SK-N-SH (cell line): ENCODE measurements around the gene PA2G4. TPM values are rescaled to one million over a fixed set of nuclear protein-coding genes. Genes with fewer than 3 reads are reported as not detected.

ENCODE experiments used
- CTCF ChIA-PET: fragments of 300-600, 350-600 bp; formaldehyde crosslinking; extraction: SDS; loops from one replicate; lab custom pipeline; 2021; lab: Yijun Ruan, JAX
- POLR2A ChIA-PET: fragments of 350-600 bp; sonication (Branson Sonifier 250); formaldehyde crosslinking; extraction: SDS; loops from one replicate; lab custom pipeline; 2020; ENCODE audit warnings: antibody characterized with exemption, inconsistent platforms; lab: Yijun Ruan, JAX
- DNase-seq: peaks from one replicate; pipeline ENCODE4 v3.0.0; 2012
- H2AFZ ChIP-seq: fragments of 200-600 bp; sonication (generic); 2 replicates; pipeline ENCODE4 v1.8.1; 2016; ENCODE audit warnings: antibody characterized with exemption, mild to moderate bottlenecking, low read depth
- H3F3A ChIP-seq: fragments of 200-600 bp; sonication (generic); replicated peaks from 2 replicates; pipeline ENCODE3; 2016; ENCODE audit warnings: antibody characterized with exemption, mild to moderate bottlenecking; ENCODE audit not compliant: insufficient read depth
- H3K27ac ChIP-seq, 2 experiments: fragments of 200-500 bp in 1 of 2; fragments of 200-600 bp in 1 of 2; sonication (Bioruptor generic) in 1 of 2; sonication (generic), shearing (Covaris generic) in 1 of 2; 2 replicates each; pipeline versions ENCODE4 v1.5.1 to v1.6.1; 2014 to 2016; ENCODE audit warnings: low read depth in 2 of 2, inconsistent platforms in 1 of 2, low read length in 1 of 2, mild to moderate bottlenecking in 1 of 2, mixed read lengths in 1 of 2
- H3K27me3 ChIP-seq: fragments of 200-600 bp; sonication (generic), shearing (Covaris generic); 2 replicates; pipeline ENCODE4 v1.6.1; 2016; ENCODE audit warnings: mixed run types; ENCODE audit not compliant: insufficient read depth
- H3K36me3 ChIP-seq, 2 experiments: fragments of 200-500 bp in 1 of 2; fragments of 200-600 bp in 1 of 2; sonication (Bioruptor generic) in 1 of 2; sonication (generic) in 1 of 2; replicated peaks in 1 of 2; 2 replicates each; pipeline versions ENCODE3 to v1.5.1; 2014 to 2016; ENCODE audit warnings: low read length in 1 of 2, mild to moderate bottlenecking in 1 of 2; ENCODE audit not compliant: insufficient read depth in 2 of 2, control insufficient read depth in 1 of 2
- H3K4me1 ChIP-seq, 2 experiments: fragments of 200-500 bp in 1 of 2; fragments of 200-600 bp in 1 of 2; sonication (Bioruptor generic) in 1 of 2; sonication (generic), shearing (Covaris generic) in 1 of 2; 2 replicates each; pipeline versions ENCODE4 v1.5.1 to v1.6.1; 2014 to 2016; ENCODE audit warnings: low read depth in 1 of 2, low read length in 1 of 2, mixed run types in 1 of 2; ENCODE audit not compliant: insufficient read depth in 2 of 2, control insufficient read depth in 1 of 2
- H3K4me2 ChIP-seq: fragments of 200-600 bp; sonication (generic), shearing (Covaris generic); 2 replicates; pipeline ENCODE4 v1.6.1; 2017; ENCODE audit warnings: mixed run types
- H3K4me3 ChIP-seq, 2 experiments: fragments of 200-500 bp in 1 of 2; fragments of 200-600 bp in 1 of 2; sonication (Bioruptor generic) in 1 of 2; sonication (generic), shearing (Covaris generic) in 1 of 2; 2 replicates each; pipeline versions ENCODE4 v1.5.1 to v1.8.1; 2014 to 2016; ENCODE audit warnings: low read depth in 2 of 2, inconsistent platforms in 1 of 2, low read length in 1 of 2, mild to moderate bottlenecking in 1 of 2, mixed read lengths in 1 of 2, moderate library complexity in 1 of 2
- H3K79me2 ChIP-seq: fragments of 200-600 bp; sonication (generic); 2 replicates; pipeline ENCODE4 v1.8.1; 2017; ENCODE audit warnings: mild to moderate bottlenecking; ENCODE audit not compliant: insufficient read depth
- H3K9ac ChIP-seq: fragments of 200-600 bp; sonication (generic); 2 replicates; pipeline ENCODE4 v1.6.1; 2017; ENCODE audit warnings: mixed run types
- H3K9me2 ChIP-seq: fragments of 200-600 bp; sonication (generic); 2 replicates; pipeline ENCODE4 v1.6.1; 2017; ENCODE audit warnings: mixed run types
- H3K9me3 ChIP-seq: fragments of 200-600 bp; sonication (generic); 2 replicates; pipeline ENCODE4 v1.6.1; 2017; ENCODE audit warnings: mixed run types, mild to moderate bottlenecking, moderate library complexity
- H4K20me1 ChIP-seq: fragments of 200-600 bp; sonication (generic); 2 replicates; pipeline ENCODE4 v1.6.1; 2017; ENCODE audit warnings: mild to moderate bottlenecking, mixed run types; ENCODE audit not compliant: insufficient read depth
- FOSL2 ChIP-seq: IDR thresholded peaks from 2 replicates; pipeline ENCODE4 v1.4.0; 2012; ENCODE audit warnings: low read depth, mild to moderate bottlenecking, moderate library complexity, borderline replicate concordance
- JUND ChIP-seq: IDR thresholded peaks from 2 replicates; pipeline ENCODE4 v1.4.0; 2012
- POLR2AphosphoS5 ChIP-seq: IDR thresholded peaks from 2 replicates; pipeline ENCODE4 v1.6.1; 2012; ENCODE audit warnings: low read depth, low read length
- RFX5 ChIP-seq: IDR thresholded peaks from 2 replicates; pipeline ENCODE4 v1.6.1; 2012; ENCODE audit warnings: mild to moderate bottlenecking, improper control_type of control experiment, low read length
- RXRA ChIP-seq: IDR thresholded peaks from 2 replicates; pipeline ENCODE4 v1.4.0; 2012; ENCODE audit warnings: low read depth, mild to moderate bottlenecking, borderline replicate concordance
- SIN3A ChIP-seq: IDR thresholded peaks from 2 replicates; pipeline ENCODE4 v1.6.1; 2012; ENCODE audit warnings: low read depth, mild to moderate bottlenecking, low read length, moderate library complexity, borderline replicate concordance
- TAF1 ChIP-seq: IDR thresholded peaks from 2 replicates; pipeline ENCODE4 v1.6.1; 2012; ENCODE audit warnings: low read depth, mild to moderate bottlenecking, low read length, moderate library complexity, borderline replicate concordance
- YY1 ChIP-seq: IDR thresholded peaks from 2 replicates; pipeline ENCODE4 v1.4.0; 2012; ENCODE audit warnings: low read depth, mild to moderate bottlenecking
- WGBS: methylation state at CpG from one replicate; pipeline ENCODE4 v1.1.6; 2017; ENCODE audit warnings: low lambda C conversion rate; 5-methylcytosine and 5-hydroxymethylcytosine counted together
- polyA plus RNA-seq, 3 experiments: library from polyadenylated mRNA; depleted of rRNA; stranded (reverse); fragments of >200 nt; gene quantifications; 2 replicates each; pipeline ENCODE4 v1.2.3, GENCODE V29; 2012
- TF ChIP-seq, protein P1 (sequence below): IDR thresholded peaks from 2 replicates; pipeline ENCODE4; 2012
- TF ChIP-seq, protein P2 (sequence below): IDR thresholded peaks from 2 replicates; pipeline ENCODE4 v1.4.0; 2012; ENCODE audit warnings: low read depth
- TF ChIP-seq, protein P3 (sequence below): IDR thresholded peaks from 2 replicates; pipeline ENCODE4 v1.6.1; 2012; ENCODE audit warnings: mild to moderate bottlenecking, low read depth, low read length, moderate library complexity

Gene PA2G4
- polyA plus RNA-seq, 1 of the 3 experiments (the other 2 are of a cell fraction), result 207 TPM

DNA sequence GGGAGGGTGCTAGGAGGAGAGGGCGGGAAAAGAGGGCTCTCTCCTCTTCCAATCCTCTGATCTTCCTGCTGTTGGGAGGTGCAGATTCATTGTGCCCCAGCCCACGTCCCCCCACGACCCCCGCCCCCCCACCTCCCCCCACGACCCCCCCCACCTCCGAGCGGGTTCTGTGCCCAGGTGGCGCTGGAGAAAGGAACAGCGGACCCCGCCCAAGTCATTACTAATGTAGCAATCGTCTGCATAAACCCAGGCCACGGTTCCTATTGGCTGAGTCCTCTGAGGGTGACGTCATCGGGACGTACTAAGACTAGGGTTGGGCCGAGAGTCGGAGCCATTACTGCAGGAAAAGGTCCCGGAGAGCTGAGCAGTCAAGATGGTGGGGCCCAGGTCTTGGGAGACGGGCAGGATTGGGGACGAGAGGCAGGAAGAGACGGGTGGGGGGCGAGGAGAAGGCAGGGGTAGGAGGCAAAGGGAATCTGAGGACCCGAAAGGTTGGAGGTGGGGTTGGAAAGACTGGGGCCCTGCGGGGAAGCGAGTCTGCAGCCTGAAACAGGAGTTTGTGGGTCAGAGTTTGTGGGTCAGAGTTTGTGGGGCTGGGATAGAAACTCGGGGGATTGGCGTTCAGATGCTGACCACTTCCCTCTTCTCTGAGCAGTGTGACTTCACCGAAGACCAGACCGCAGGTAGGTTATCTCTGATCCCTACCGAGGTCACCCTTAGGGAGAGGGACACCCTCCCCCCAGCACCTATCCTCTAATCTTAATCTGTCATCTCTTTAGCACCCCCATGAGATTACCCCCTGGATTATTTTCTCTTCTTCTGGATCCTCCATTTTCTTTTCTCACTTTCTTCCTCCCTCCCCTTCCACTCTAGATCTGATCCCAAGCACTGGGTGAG is 53.9 kb downstream of the PA2G4 start, which contains the start of gene MYL6:
Gene MYL6 (plus strand): TSS at position 331 of the 897 bp plus-strand sequence. CDS start 43 bp downstream, at position 374.
- Histone ChIP-seq H3K9me2 (no peaks in the 10 kb centered on the region), H3K9ac (peak within 1 kb of the TSS; percentile 94), H2AFZ (0 out of 2 replicates have a peak within 1 kb of the TSS, but pooled peaks have one; percentile 48), H3K27ac (peak within 1 kb of the TSS; percentile 82 to 89), H3K36me3 (peaks cover 45 to 49% of the 10 kb centered on the region in 2 experiments), H3K79me2 (peaks cover 67% of the 10 kb centered on the region), H4K20me1 (peaks cover 38% of the 10 kb centered on the region), H3K4me2 (peak within 1 kb of the TSS; percentile 97), H3F3A (peaks cover 50% of the 10 kb centered on the region), H3K27me3 (no peaks in the 10 kb centered on the region), H3K4me3 (peak within 1 kb of the TSS; percentile 82 to 87), H3K9me3 (no peaks in the 10 kb centered on the region), H3K4me1 (peaks cover 30 to 39% of the 10 kb centered on the region in 2 experiments; a peak in 3 of 4 replicates)
- under 1% methylated on average over 28 of the region's 30 CpGs for WGBS
- peak; percentile 90 for DNase-seq
- POLR2A ChIA-PET, result interaction anchor here (1.0 to 2.5 kb wide), 8 partner anchors 9 to 111 kb away, joined by 3 to 19 read pairs (median 5); partner anchors contain the start of genes ESYT1, SMARCC2 and ZC3H10
- TF ChIP-seq, protein P1, sequence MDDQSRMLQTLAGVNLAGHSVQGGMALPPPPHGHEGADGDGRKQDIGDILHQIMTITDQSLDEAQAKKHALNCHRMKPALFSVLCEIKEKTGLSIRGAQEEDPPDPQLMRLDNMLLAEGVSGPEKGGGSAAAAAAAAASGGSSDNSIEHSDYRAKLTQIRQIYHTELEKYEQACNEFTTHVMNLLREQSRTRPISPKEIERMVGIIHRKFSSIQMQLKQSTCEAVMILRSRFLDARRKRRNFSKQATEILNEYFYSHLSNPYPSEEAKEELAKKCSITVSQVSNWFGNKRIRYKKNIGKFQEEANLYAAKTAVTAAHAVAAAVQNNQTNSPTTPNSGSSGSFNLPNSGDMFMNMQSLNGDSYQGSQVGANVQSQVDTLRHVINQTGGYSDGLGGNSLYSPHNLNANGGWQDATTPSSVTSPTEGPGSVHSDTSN, result peak; percentile 61
- TF ChIP-seq RXRA, result no peak
- peak; percentile 72 for TF ChIP-seq JUND
- peak; percentile 87 for TF ChIP-seq RFX5
- TF ChIP-seq, protein P2, sequence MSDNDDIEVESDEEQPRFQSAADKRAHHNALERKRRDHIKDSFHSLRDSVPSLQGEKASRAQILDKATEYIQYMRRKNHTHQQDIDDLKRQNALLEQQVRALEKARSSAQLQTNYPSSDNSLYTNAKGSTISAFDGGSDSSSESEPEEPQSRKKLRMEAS, result no peak
- TF ChIP-seq, protein P3, sequence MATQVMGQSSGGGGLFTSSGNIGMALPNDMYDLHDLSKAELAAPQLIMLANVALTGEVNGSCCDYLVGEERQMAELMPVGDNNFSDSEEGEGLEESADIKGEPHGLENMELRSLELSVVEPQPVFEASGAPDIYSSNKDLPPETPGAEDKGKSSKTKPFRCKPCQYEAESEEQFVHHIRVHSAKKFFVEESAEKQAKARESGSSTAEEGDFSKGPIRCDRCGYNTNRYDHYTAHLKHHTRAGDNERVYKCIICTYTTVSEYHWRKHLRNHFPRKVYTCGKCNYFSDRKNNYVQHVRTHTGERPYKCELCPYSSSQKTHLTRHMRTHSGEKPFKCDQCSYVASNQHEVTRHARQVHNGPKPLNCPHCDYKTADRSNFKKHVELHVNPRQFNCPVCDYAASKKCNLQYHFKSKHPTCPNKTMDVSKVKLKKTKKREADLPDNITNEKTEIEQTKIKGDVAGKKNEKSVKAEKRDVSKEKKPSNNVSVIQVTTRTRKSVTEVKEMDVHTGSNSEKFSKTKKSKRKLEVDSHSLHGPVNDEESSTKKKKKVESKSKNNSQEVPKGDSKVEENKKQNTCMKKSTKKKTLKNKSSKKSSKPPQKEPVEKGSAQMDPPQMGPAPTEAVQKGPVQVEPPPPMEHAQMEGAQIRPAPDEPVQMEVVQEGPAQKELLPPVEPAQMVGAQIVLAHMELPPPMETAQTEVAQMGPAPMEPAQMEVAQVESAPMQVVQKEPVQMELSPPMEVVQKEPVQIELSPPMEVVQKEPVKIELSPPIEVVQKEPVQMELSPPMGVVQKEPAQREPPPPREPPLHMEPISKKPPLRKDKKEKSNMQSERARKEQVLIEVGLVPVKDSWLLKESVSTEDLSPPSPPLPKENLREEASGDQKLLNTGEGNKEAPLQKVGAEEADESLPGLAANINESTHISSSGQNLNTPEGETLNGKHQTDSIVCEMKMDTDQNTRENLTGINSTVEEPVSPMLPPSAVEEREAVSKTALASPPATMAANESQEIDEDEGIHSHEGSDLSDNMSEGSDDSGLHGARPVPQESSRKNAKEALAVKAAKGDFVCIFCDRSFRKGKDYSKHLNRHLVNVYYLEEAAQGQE, result peak; percentile 77
- TF ChIP-seq TAF1, result peak; percentile 99
- TF ChIP-seq YY1, result peak; percentile 90
- TF ChIP-seq SIN3A, result peak; percentile 93; the same call in 1 of the 2 replicates
- TF ChIP-seq FOSL2, result peak; percentile 53; the same call in 1 of the 2 replicates
- TF ChIP-seq POLR2AphosphoS5, result peak; percentile 99
- CTCF ChIA-PET, result interaction anchor here (0.6 to 3.6 kb wide), 9 partner anchors 11 to 64 kb away, joined by 3 to 14 read pairs (median 3); partner anchors contain the start of genes ESYT1, SMARCC2 and ZC3H10
